Epithelial cell of prostate (primary cell): ENCODE measurements around the gene TMPO.
"Not testable (repeated sequence)": the region's sequence is repeated elsewhere in the genome, so short reads cannot be mapped to it uniquely, and the experiment has no call there.

ENCODE experiments used
- DNase-seq: peaks from one replicate; pipeline ENCODE4 v3.0.0-alpha.2; 2011; ENCODE audit warnings: low read depth, low spot score
- H3K27ac ChIP-seq: fragments of 450-650 bp; 2 replicates; pipeline ENCODE4 v1.5.1; 2017; ENCODE audit warnings: mild to moderate bottlenecking

The TMPO gene

GRCh38 chr12:98572010-98572409 is 56.6 kb downstream of the TMPO start:
- DNase-seq: no peak

GRCh38 chr12:98574110-98574509 is 58.7 kb downstream of the TMPO start:
- peak overlapping the region; percentile 17 for H3K27ac ChIP-seq
- peak; percentile 12 for DNase-seq

More at GRCh38 chr12:98572010-98572409, 56.6 kb downstream of the TMPO start:
- H3K27ac ChIP-seq: no peak overlapping the region

- DNase-seq: no peak
- H3K27ac ChIP-seq: peak overlapping the region; percentile 17
Measured at GRCh38 chr12:98575013-98575412, 59.6 kb downstream of the TMPO start.

- not testable (repeated sequence) for DNase-seq, H3K27ac ChIP-seq
Measured at GRCh38 chr12:98576795-98577194, 61.4 kb downstream of the TMPO start.

GRCh38 chr12:98578392-98578791 is 63.0 kb downstream of the TMPO start:
- no peak for DNase-seq
- no peak overlapping the region for H3K27ac ChIP-seq

GRCh38 chr12:98578821-98579220 is 63.4 kb downstream of the TMPO start:
- DNase-seq: peak; percentile 14

GRCh38 chr12:98579347-98579746 is 64.0 kb downstream of the TMPO start:
- H3K27ac ChIP-seq: no peak overlapping the region
- no peak for DNase-seq

More at GRCh38 chr12:98578821-98579220, 63.4 kb downstream of the TMPO start:
- H3K27ac ChIP-seq: no peak overlapping the region

- DNase-seq: no peak
- H3K27ac ChIP-seq: no peak overlapping the region
Measured at GRCh38 chr12:98579835-98580234, 64.4 kb downstream of the TMPO start.

GRCh38 chr12:98580695-98581094 is 65.3 kb downstream of the TMPO start:
- H3K27ac ChIP-seq: no peak overlapping the region

GRCh38 chr12:98581101-98581500 is 65.7 kb downstream of the TMPO start:
- DNase-seq: no peak
- H3K27ac ChIP-seq: no peak overlapping the region

More at GRCh38 chr12:98580695-98581094, 65.3 kb downstream of the TMPO start:
- DNase-seq: no peak

GRCh38 chr12:98582093-98582492 is 66.7 kb downstream of the TMPO start:
- DNase-seq: no peak
- H3K27ac ChIP-seq: no peak overlapping the region

GRCh38 chr12:98587084-98587483 is 71.7 kb downstream of the TMPO start:
- DNase-seq: no peak
- H3K27ac ChIP-seq: no peak overlapping the region

- no peak for DNase-seq
- no peak overlapping the region for H3K27ac ChIP-seq
Measured at GRCh38 chr12:98591209-98591608, 75.8 kb downstream of the TMPO start.

GRCh38 chr12:98592825-98593322 is 77.5 kb downstream of the TMPO start:
- DNase-seq: no peak

GRCh38 chr12:98593351-98594049 is 78.1 kb downstream of the TMPO start, which contains the start of gene SLC25A3:
SLC25A3 (plus strand) TSS chr12:98593686; CDS start chr12:98593979, 293 bp downstream.
- H3K27ac ChIP-seq: peak within 1 kb of the TSS; percentile 83
- peak; percentile 92 for DNase-seq

More at GRCh38 chr12:98592825-98593322, 77.5 kb downstream of the TMPO start:
- peak overlapping the region; percentile 83 for H3K27ac ChIP-seq

- peak overlapping the region; percentile 83 for H3K27ac ChIP-seq
- DNase-seq: no peak
Measured at GRCh38 chr12:98594050-98594835, 78.9 kb downstream of the TMPO start.

- H3K27ac ChIP-seq: peak overlapping the region; percentile 83
- DNase-seq: no peak
Measured at GRCh38 chr12:98595243-98595988, 80.0 kb downstream of the TMPO start.

- H3K27ac ChIP-seq, DNase-seq: not testable (repeated sequence)
Measured at GRCh38 chr12:98597313-98597712, 81.9 kb downstream of the TMPO start.
